ENCODE measurements around the gene RELN. TPM values are rescaled to one million over a fixed set of nuclear protein-coding genes. Genes with fewer than 3 reads are reported as not detected.

Gene RELN
- total RNA-seq, 4 donors from 2014 or later = 16.0 to 52.3 (median 23.6) TPM

- Histone ChIP-seq H3K27me3 (no peaks in the 10 kb centered on the region), H3K4me1 (no peaks in the 10 kb centered on the region), H3K27ac (no peak overlapping the region), H3K36me3 (no peaks in the 10 kb centered on the region), H3K9me3 (no peaks in the 10 kb centered on the region), H3K4me3 (replicated peaks in 1 of 3) (no peak overlapping the region)
- intact Hi-C loops (cut with DNase I) = no loop called here
- 58 to 67% methylated on average over 3 of the region's 3 CpGs for WGBS, 2 donors
- no peak for TF ChIP-seq CTCF (IDR thresholded peaks at IDR 0.05)
- TF ChIP-seq POLR2A (IDR thresholded peaks at IDR 0.05) = no peak
- no peak for DNase-seq
These were observed 191.7 kb downstream of the RELN start for GRCh38 chr7:103797647-103798307.

- no peak for DNase-seq
- WGBS, 2 donors = 84 to 86% methylated on average over 7 of the region's 7 CpGs
- intact Hi-C loops (cut with DNase I) = no loop called here
- no peak overlapping the region for H3K4me3 ChIP-seq (replicated peaks in 1 of 3)
- H3K27ac ChIP-seq = no peak overlapping the region
- no peaks in the 10 kb centered on the region for H3K9me3 ChIP-seq
- no peak for TF ChIP-seq POLR2A (IDR thresholded peaks at IDR 0.05)
- no peak for TF ChIP-seq CTCF (IDR thresholded peaks at IDR 0.05)
- H3K27me3 ChIP-seq = no peaks in the 10 kb centered on the region
- H3K4me1 ChIP-seq = no peaks in the 10 kb centered on the region
- H3K36me3 ChIP-seq = no peaks in the 10 kb centered on the region
These were observed 193.0 kb downstream of the RELN start for GRCh38 chr7:103796327-103796962.

- no peaks in the 10 kb centered on the region for H3K4me1 ChIP-seq
- TF ChIP-seq POLR2A (IDR thresholded peaks at IDR 0.05) (no peak), CTCF (IDR thresholded peaks at IDR 0.05) (no peak)
- no peaks in the 10 kb centered on the region for H3K27me3 ChIP-seq
- H3K9me3 ChIP-seq = no peaks in the 10 kb centered on the region
- H3K27ac ChIP-seq = no peak overlapping the region
- no peaks in the 10 kb centered on the region for H3K36me3 ChIP-seq
- DNase-seq = no peak
- intact Hi-C loops (cut with DNase I) = no loop called here
- no peak overlapping the region for H3K4me3 ChIP-seq (replicated peaks in 1 of 3)
These were observed 193.7 kb downstream of the RELN start for GRCh38 chr7:103795787-103796186.

- no peaks in the 10 kb centered on the region for H3K4me1 ChIP-seq
- no peaks in the 10 kb centered on the region for H3K27me3 ChIP-seq
- no peak overlapping the region for H3K4me3 ChIP-seq (replicated peaks in 1 of 3)
- no peak overlapping the region for H3K27ac ChIP-seq
- TF ChIP-seq CTCF (IDR thresholded peaks at IDR 0.05) (no peak), POLR2A (IDR thresholded peaks at IDR 0.05) (no peak)
- H3K36me3 ChIP-seq = no peaks in the 10 kb centered on the region
- DNase-seq = no peak
- no peaks in the 10 kb centered on the region for H3K9me3 ChIP-seq
- intact Hi-C loops (cut with DNase I) = no loop called here
- 60 to 73% methylated on average over 1 of the region's 1 CpG for WGBS, 2 donors
These were observed 194.4 kb downstream of the RELN start for GRCh38 chr7:103795107-103795506.

GRCh38 chr7:103794424-103794823 lies 195.0 kb downstream of the RELN start:
- Histone ChIP-seq H3K27me3 (no peaks in the 10 kb centered on the region), H3K27ac (no peak overlapping the region), H3K4me3 (replicated peaks in 1 of 3) (no peak overlapping the region), H3K4me1 (no peaks in the 10 kb centered on the region), H3K9me3 (no peaks in the 10 kb centered on the region), H3K36me3 (no peaks in the 10 kb centered on the region)
- DNase-seq = no peak
- WGBS, 2 donors = 90 to 97% methylated on average over 1 of the region's 1 CpG
- no peak for TF ChIP-seq POLR2A (IDR thresholded peaks at IDR 0.05)
- no peak for TF ChIP-seq CTCF (IDR thresholded peaks at IDR 0.05)
- intact Hi-C loops (cut with DNase I) = no loop called here

Data from thyroid gland (tissue), 4 donors.